K562 (cell line): ENCODE data around the gene NES. TPM values are rescaled to one million over a fixed set of nuclear protein-coding genes. Genes with fewer than 3 reads are reported as not detected.

Experiments
- DACH1 ChIP-seq: fragments of 450-650 bp; IDR thresholded peaks from 2 replicates; pipeline ENCODE4 v1.6.1; 2018; ENCODE audit not compliant: partially characterized antibody
- FOXP1 ChIP-seq: sonication (generic); formaldehyde crosslinking; IDR thresholded peaks from 2 replicates; pipeline ENCODE4 v1.8.0; 2022; ENCODE audit warnings: mild to moderate bottlenecking, missing genetic modification reagents
- ILF3 ChIP-seq: fragments of 450-650 bp; IDR thresholded peaks from 2 replicates; pipeline ENCODE4 v1.6.1; 2018; ENCODE audit warnings: antibody characterized with exemption, mild to moderate bottlenecking, moderate library complexity, borderline replicate concordance
- KAT7 ChIP-seq: sonication (generic); formaldehyde crosslinking; IDR thresholded peaks from 2 replicates; pipeline ENCODE4 v1.8.0; 2022; ENCODE audit warnings: missing genetic modification reagents, mild to moderate bottlenecking, borderline replicate concordance
- KLF6 ChIP-seq: fragments of 250-450 bp; sonication (Bioruptor Pico); IDR thresholded peaks from 2 replicates; pipeline ENCODE4 v1.4.0; 2020; ENCODE audit warnings: mild to moderate bottlenecking, moderate library complexity, borderline replicate concordance
- RB1 ChIP-seq: fragments of 450-650 bp; IDR thresholded peaks from 2 replicates; pipeline ENCODE4 v1.6.1; 2017; ENCODE audit warnings: low read depth, mild to moderate bottlenecking
- TEAD1 ChIP-seq, 2 experiments: fragments of 450-650 bp in 1 of 2; sonication (generic) in 1 of 2; formaldehyde crosslinking; IDR thresholded peaks; 2 replicates each; pipeline versions ENCODE4 v1.4.0 to v1.8.0; 2020 to 2022; ENCODE audit warnings: mild to moderate bottlenecking in 2 of 2, missing genetic modification reagents in 1 of 2
- ZKSCAN1 ChIP-seq: fragments of 150-350 bp; IDR thresholded peaks from 2 replicates; pipeline ENCODE4 v1.6.1; 2016; ENCODE audit warnings: low read depth, low read length
- ZNF512 ChIP-seq: IDR thresholded peaks from 2 replicates; pipeline ENCODE4 v1.6.1; 2016; ENCODE audit warnings: missing genetic modification characterization, missing compliant biosample characterization
- polyA plus RNA-seq, 8 experiments: library from polyadenylated mRNA; depleted of rRNA in 4 of 8; stranded (reverse) in 5 of 8; unstranded in 3 of 8; fragments of >200 nt; fragmentation: Nextera tagmentation in 2 of 8; fragmentation: Illumina TruSeq in 1 of 8; extraction: Ambion mirVana in 2 of 8; extraction: Trizol in 1 of 8; gene quantifications; 2 replicates each; pipeline versions ENCODE4 v1.2.1 to v1.2.3, GENCODE V29; 2011 to 2014; ENCODE audit warnings: inconsistent platforms in 1 of 8, missing spikeins in 1 of 8
- total RNA-seq, 7 experiments: library from RNA; depleted of rRNA in 6 of 7; stranded (reverse); fragments of >200 nt in 6 of 7; fragmentation: Illumina TruSeq in 2 of 7; extraction: Trizol in 2 of 7; gene quantifications; 2 replicates each; pipeline versions ENCODE4 v1.2.1 to v1.2.3, GENCODE V29; 2011 to 2021; ENCODE audit warnings: low replicate concordance in 1 of 7
- TF ChIP-seq, protein P1 (sequence below): fragments of 450-650 bp; formaldehyde crosslinking; IDR thresholded peaks from 2 replicates; pipeline ENCODE4 v1.4.0; 2020; ENCODE audit warnings: mild to moderate bottlenecking, moderate library complexity
- TF ChIP-seq, protein P2 (sequence below): fragments of 450-650 bp; IDR thresholded peaks from 2 replicates; pipeline ENCODE4 v1.6.1; 2016; ENCODE audit warnings: low read depth, mild to moderate bottlenecking, moderate library complexity
- TF ChIP-seq, protein P3 (sequence below): fragments of 250-450 bp; sonication (Bioruptor Pico); IDR thresholded peaks from 2 replicates; pipeline ENCODE4 v1.4.0; 2020; ENCODE audit warnings: borderline replicate concordance

Gene NES
- total and polyA plus RNA-seq, 9 of the 15 experiments (the other 6 are each of a cell fraction or from before 2014, with no cell fraction given), result 0.10 to 8.6 (median 4.2) TPM

- TF ChIP-seq KAT7, result no peak
- no peak for TF ChIP-seq KLF6 (CRISPR knock-in tag)
- TF ChIP-seq, protein P1, sequence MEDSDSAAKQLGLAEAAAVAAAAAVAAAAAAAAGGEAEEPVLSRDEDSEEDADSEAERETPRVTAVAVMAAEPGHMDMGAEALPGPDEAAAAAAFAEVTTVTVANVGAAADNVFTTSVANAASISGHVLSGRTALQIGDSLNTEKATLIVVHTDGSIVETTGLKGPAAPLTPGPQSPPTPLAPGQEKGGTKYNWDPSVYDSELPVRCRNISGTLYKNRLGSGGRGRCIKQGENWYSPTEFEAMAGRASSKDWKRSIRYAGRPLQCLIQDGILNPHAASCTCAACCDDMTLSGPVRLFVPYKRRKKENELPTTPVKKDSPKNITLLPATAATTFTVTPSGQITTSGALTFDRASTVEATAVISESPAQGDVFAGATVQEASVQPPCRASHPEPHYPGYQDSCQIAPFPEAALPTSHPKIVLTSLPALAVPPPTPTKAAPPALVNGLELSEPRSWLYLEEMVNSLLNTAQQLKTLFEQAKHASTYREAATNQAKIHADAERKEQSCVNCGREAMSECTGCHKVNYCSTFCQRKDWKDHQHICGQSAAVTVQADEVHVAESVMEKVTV (CRISPR knock-in tag), result peak; percentile 98
- TF ChIP-seq, protein P2, sequence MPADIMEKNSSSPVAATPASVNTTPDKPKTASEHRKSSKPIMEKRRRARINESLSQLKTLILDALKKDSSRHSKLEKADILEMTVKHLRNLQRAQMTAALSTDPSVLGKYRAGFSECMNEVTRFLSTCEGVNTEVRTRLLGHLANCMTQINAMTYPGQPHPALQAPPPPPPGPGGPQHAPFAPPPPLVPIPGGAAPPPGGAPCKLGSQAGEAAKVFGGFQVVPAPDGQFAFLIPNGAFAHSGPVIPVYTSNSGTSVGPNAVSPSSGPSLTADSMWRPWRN, result no peak
- TF ChIP-seq DACH1, result no peak
- TF ChIP-seq TEAD1 (CRISPR knock-in tag; IDR thresholded peaks at IDR 0.05), result peak; percentile 16 to 81; a peak in 1 of 4 replicates
- no peak for TF ChIP-seq ILF3
- 0 out of 2 replicates have a peak, but pooled peaks have one; percentile 63 for TF ChIP-seq ZKSCAN1
- 0 out of 2 replicates have a peak, but pooled peaks have one; percentile 55 for TF ChIP-seq FOXP1 (CRISPR knock-in tag)
- TF ChIP-seq, protein P3, sequence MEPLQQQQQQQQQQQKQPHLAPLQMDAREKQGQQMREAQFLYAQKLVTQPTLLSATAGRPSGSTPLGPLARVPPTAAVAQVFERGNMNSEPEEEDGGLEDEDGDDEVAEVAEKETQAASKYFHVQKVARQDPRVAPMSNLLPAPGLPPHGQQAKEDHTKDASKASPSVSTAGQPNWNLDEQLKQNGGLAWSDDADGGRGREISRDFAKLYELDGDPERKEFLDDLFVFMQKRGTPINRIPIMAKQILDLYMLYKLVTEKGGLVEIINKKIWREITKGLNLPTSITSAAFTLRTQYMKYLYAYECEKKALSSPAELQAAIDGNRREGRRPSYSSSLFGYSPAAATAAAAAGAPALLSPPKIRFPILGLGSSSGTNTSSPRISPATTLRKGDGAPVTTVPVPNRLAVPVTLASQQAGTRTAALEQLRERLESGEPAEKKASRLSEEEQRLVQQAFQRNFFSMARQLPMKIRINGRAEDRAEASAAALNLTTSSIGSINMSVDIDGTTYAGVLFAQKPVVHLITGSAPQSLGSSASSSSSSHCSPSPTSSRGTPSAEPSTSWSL (CRISPR knock-in tag), result no peak
- TF ChIP-seq RB1, result peak; percentile 65; the same call in 1 of the 2 replicates
- 0 out of 2 replicates have a peak, but pooled peaks have one; percentile 23 for TF ChIP-seq ZNF512
- TF ChIP-seq, all 486 proteins: peak for 53
Measured at GRCh38 chr1:156677616-156678596, 699 bp upstream of the NES start (continued).
